Nucleus accumbens (tissue), 56 donors: ENCODE measurements around the gene RSAD1.

Source experiments
- DNase-seq, 56 donors: peaks; one replicate each; lab custom pipeline; 2025; lab: John Stamatoyannopoulos, UW

RSAD1 gene

GRCh38 chr17:50478391-50479381, at the start of gene RSAD1:
RSAD1 (plus strand) TSS chr17:50478860; CDS start chr17:50478885, 25 bp downstream.
- peak in 55 of 56 donors; percentile 25 to 87 (median 74) for DNase-seq

- DNase-seq = no peak
Measured at GRCh38 chr17:50429793-50430192, 48.9 kb upstream of the RSAD1 start.

- no peak for DNase-seq
Measured at GRCh38 chr17:50430821-50431618, 47.6 kb upstream of the RSAD1 start.

- no peak for DNase-seq
Measured at GRCh38 chr17:50432125-50432762, 46.4 kb upstream of the RSAD1 start.

GRCh38 chr17:50437409-50437808, 41.3 kb upstream of the RSAD1 start:
- DNase-seq = no peak

GRCh38 chr17:50439008-50439407, 39.7 kb upstream of the RSAD1 start:
- no peak for DNase-seq

GRCh38 chr17:50440172-50440837, 38.4 kb upstream of the RSAD1 start:
- DNase-seq = no peak

GRCh38 chr17:50440838-50441829, 37.5 kb upstream of the RSAD1 start:
- no peak for DNase-seq

GRCh38 chr17:50443505-50443974, 35.1 kb upstream of the RSAD1 start:
- DNase-seq = peak in 11 of 56 donors; percentile 2 to 50 (median 33)

GRCh38 chr17:50444841-50445715, 33.6 kb upstream of the RSAD1 start:
- no peak for DNase-seq

- DNase-seq = no peak
Measured at GRCh38 chr17:50445730-50446325, 32.8 kb upstream of the RSAD1 start.

- DNase-seq = no peak
Measured at GRCh38 chr17:50447870-50448595, 30.6 kb upstream of the RSAD1 start.

- no peak for DNase-seq
Measured at GRCh38 chr17:50448643-50449042, 30.0 kb upstream of the RSAD1 start.

- DNase-seq = no peak
Measured at GRCh38 chr17:50451943-50452629, 26.6 kb upstream of the RSAD1 start.

GRCh38 chr17:50452630-50453300, 25.9 kb upstream of the RSAD1 start:
- no peak for DNase-seq

GRCh38 chr17:50453901-50454300, 24.8 kb upstream of the RSAD1 start:
- DNase-seq = no peak
